Activated CD4-positive, alpha-beta T cell treated with anti-CD3 and anti-CD28 coated beads, Interleukin-2, amount 50 U/mL, for 48 hours (primary cell): ENCODE data around the gene FAM149A.

Source experiments
- DNase-seq, 2 experiments: peaks; one replicate each; pipeline ENCODE4 v3.0.0-alpha.2; 2020

Gene FAM149A

DNA sequence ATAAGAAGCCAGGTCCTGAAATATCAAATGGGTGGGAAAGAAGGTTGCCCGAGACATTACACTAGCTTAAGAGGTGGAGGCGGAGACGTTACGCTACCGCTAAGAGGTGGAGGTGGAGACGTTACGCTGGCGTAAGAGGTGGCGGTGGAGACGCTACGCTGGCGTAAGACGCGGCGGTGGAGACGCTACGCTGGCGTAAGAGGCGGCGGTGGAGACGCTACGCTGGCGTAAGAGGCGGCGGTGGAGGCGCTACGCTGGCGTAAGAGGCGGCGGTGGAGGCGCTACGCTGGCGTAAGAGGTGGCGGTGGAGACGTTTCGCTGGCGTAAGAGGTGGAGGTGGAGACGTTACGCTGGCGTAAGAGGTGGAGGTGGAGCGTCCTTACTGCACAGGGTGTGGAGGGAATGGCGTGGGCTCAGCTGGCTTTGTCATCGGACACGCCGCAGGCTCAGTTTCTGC is 99.6 kb downstream of the FAM149A start:
- no peak for DNase-seq

DNA sequence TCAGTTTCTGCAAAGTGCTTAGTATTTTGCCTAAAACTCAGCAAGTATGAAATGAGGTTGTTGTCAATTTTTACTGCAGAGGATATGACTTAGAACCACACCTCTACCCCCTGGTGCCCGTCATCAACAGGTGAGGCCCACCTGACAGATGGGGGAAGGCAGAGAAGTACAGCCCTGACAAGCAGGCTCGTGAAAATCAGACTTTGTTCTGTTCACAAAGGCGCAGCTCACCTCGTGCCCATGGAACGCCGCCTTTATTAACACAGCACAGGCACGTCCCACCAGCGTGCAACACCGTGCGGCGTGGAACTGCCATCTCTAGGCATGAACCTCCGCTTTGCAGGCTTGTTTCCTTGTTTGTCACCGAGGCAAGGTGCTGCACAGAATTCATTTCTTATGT is 100.2 kb downstream of the FAM149A start:
- DNase-seq: no peak

DNA sequence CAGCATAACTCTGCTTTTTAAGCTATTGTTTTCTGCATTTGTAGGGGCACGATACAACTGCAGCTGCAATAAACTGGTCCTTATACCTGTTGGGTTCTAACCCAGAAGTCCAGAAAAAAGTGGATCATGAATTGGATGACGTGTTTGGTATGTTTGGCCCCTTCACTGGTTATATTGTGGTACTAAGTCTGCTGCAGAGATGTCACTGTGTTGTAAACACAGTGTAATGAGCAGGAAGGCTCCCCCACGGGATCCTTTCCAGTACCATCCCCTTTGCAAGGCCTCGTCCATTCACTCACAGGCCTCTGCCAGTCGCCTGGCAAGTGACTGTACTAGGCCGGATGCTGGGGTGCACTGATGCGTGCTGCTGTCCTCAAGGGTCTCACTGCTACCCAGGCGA is 100.7 kb downstream of the FAM149A start:
- DNase-seq: no peak

DNA sequence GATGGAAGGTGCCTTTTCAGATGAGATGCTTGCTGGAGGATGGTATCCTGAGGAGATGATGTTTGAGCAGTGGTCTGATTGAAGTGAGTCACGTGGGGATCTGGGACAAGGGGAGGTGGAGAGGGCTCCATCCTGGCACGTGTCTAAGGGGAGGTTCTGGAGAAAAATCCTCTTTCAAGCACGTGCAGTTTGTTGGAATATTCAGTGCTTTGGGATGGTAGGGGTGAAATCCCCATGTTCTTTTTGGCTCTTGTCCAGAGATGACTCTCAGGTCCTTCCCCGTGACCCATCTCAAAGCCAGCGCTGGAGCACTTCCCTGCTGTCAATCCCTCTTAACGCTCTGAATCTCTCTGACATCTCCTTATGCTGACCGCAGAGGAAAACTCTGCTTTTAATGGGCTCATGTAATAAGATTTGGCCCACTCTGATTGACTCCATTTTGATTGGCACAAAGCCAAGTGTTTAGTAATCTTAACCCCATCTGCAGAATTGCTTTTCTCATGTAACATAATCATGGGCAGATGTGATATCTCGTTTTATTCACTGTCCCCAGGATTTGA is 112.0 kb downstream of the FAM149A start:
- no peak for DNase-seq

DNA sequence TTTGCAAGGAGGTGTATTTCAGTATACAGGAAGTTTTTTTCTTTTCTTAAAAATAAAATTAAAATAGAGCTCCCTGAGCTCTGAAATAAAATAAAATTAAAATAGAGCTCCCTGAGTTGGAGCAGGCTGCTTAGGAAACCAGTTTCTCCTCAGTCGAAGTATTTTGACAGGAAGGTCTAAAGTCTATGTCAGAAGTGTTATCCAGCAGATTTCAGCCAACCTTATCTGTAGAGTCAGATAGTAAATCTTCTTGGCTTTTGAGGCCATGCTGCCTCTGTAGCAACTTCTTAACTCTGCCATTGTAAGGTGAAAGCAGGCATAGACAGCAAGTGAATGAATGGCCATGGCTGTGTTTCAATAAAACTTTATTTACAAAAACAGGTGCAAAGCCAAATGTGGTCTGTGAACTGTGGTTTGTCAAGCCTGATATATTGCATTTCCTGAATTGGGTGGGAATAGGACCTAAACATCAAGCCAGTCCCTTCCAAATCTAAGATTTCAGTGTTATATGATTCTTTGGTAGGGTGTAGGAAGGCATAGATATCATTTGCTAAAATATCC is 113.3 kb downstream of the FAM149A start:
- no peak for DNase-seq

DNA sequence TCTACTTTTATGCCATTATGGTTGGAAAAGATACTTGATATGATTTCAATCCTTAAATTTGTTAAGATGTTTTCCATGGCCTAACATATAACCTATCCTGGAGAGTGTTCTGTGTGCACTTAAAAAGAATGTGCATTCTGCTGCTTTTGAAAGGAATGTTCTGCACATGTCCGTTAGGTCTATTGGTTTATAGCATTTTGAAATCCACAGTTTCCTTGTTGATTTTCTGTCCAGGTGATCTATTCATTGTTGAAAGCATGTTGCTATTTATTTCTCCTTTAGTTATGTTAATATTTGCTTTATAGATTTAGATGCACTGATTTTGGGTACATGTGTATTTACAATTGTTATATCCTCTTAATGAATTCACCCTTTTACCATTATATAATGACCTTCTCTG is 117.1 kb downstream of the FAM149A start:
- no peak for DNase-seq
